ENCODE measurements around the gene RNF181.
A peak's percentile ranks its signal among the peaks of the same experiment; 100 is the strongest.
"Not testable (repeated sequence)": the region's sequence is repeated elsewhere in the genome, so short reads cannot be mapped to it uniquely, and the experiment has no call there.

Gene RNF181

DNA sequence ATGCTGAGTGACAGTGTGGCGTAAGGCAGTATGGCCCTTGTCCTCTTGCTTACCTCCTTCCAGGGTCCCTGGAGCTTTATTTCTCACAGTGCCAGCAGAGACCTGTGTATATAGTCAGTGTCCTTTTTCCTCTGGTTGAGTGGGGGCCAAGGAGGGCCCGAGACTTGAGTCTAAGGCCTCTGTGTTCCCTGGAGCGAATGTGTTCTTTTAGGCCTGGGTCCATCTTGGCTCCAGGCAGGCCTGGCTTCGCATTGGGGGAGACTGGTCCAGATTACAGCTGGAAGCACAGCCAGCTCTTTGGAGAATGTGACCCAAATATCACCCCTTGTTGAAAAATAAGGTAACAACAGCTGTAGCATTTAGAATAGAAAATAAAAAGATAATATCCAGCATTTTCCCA, 6.4 kb upstream of the RNF181 start:
- Histone ChIP-seq H3K4me1 (ENCODE audit: control insufficient read depth in 1 of 2, insufficient read depth in 1 of 2, low read depth in 1 of 2, low read length in 1 of 2) (peaks cover 67 to 81% of the 10 kb centered on the region in 2 experiments), H3K27ac (peak overlapping the region; percentile 79), H3K9me3 (no peaks in the 10 kb centered on the region), H3K4me3 (ENCODE audit: low read depth in 1 of 2, low read length in 1 of 2) (no peak overlapping the region), H3K36me3 (no peaks in the 10 kb centered on the region), H3K27me3 (no peaks in the 10 kb centered on the region)
- TF ChIP-seq, protein P1, sequence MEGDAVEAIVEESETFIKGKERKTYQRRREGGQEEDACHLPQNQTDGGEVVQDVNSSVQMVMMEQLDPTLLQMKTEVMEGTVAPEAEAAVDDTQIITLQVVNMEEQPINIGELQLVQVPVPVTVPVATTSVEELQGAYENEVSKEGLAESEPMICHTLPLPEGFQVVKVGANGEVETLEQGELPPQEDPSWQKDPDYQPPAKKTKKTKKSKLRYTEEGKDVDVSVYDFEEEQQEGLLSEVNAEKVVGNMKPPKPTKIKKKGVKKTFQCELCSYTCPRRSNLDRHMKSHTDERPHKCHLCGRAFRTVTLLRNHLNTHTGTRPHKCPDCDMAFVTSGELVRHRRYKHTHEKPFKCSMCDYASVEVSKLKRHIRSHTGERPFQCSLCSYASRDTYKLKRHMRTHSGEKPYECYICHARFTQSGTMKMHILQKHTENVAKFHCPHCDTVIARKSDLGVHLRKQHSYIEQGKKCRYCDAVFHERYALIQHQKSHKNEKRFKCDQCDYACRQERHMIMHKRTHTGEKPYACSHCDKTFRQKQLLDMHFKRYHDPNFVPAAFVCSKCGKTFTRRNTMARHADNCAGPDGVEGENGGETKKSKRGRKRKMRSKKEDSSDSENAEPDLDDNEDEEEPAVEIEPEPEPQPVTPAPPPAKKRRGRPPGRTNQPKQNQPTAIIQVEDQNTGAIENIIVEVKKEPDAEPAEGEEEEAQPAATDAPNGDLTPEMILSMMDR (IDR thresholded peaks at IDR 0.05) = no peak

DNA sequence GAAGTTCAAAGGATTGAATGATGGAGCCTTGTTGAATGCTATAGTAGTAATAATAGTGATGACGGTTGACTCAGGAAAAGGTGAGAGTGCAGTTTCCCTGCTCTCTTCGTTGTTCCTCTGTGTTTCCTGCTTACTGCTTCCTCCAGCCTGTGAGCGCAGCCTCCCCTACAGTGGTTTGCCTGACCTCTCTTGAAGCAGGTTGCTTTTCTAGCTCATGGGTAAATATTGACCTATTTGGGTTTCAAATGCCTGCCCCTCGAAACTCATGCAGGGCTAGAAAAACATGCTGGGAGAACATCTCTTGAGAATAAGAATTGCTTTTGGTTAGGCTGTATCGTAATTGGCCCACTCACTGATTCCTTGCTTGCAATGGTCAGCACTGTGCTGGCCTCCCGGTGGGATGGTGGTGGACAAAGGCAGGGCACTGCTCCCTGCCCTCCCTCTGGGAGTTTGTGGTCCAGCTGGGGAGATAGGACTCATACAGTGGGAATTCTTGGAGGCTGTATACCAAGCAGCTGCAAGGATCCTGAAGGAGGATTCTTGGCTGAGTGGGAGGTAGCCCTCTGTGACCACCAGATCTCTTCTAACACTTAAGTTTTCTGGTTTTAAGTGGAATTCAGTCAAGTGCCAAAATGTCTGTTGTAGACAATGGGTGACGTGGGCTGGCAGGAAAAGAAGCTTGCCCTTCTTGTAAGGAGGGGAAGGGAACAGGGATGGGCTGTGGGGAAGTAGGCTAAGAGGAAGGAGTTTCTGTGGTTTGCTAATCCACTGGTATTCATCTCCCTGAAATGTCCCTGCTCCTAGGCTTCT, 5.4 kb upstream of the RNF181 start:
- TF ChIP-seq, protein P1 (IDR thresholded peaks at IDR 0.05) = no peak

DNA sequence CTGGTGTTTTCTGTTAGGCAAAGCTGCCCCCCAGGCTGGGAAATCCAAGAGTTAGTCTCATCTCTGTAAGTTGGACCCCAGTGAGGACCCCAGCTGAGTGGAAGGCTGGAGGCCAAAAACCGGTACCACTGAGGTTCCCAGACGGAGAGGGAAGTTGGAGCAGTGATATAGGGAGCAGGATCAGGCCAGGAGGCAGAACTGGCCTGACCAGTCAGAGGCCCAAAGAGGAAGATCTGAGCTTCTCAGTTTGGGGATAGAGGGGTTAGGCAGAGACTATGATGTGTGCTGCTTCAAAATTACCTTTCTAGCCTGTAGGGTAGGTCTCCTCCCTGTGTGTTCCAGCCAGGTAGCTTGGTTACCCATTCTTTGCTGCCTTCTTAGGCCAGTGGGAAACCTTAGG, 4.6 kb upstream of the RNF181 start:
- peak overlapping the region; percentile 79 for H3K27ac ChIP-seq
- H3K27me3 ChIP-seq = no peaks in the 10 kb centered on the region
- H3K4me1 ChIP-seq (ENCODE audit: control insufficient read depth in 1 of 2, insufficient read depth in 1 of 2, low read depth in 1 of 2, low read length in 1 of 2) = peaks cover 60 to 76% of the 10 kb centered on the region in 2 experiments
- no peaks in the 10 kb centered on the region for H3K36me3 ChIP-seq
- TF ChIP-seq, protein P1 (IDR thresholded peaks at IDR 0.05) = no peak
- peak overlapping the region in 1 of 2 experiments; percentile 15 for H3K4me3 ChIP-seq (ENCODE audit: low read depth in 1 of 2, low read length in 1 of 2)
- H3K9me3 ChIP-seq = no peaks in the 10 kb centered on the region

More for the DNA sequence above, 5.4 kb upstream of the RNF181 start:
- peak overlapping the region; percentile 79 for H3K27ac ChIP-seq
- no peaks in the 10 kb centered on the region for H3K9me3 ChIP-seq
- H3K27me3 ChIP-seq = no peaks in the 10 kb centered on the region
- H3K36me3 ChIP-seq = no peaks in the 10 kb centered on the region
- peaks cover 67 to 81% of the 10 kb centered on the region in 2 experiments for H3K4me1 ChIP-seq (ENCODE audit: control insufficient read depth in 1 of 2, insufficient read depth in 1 of 2, low read depth in 1 of 2, low read length in 1 of 2)
- peak overlapping the region in 1 of 2 experiments; percentile 15 for H3K4me3 ChIP-seq (ENCODE audit: low read depth in 1 of 2, low read length in 1 of 2)

DNA sequence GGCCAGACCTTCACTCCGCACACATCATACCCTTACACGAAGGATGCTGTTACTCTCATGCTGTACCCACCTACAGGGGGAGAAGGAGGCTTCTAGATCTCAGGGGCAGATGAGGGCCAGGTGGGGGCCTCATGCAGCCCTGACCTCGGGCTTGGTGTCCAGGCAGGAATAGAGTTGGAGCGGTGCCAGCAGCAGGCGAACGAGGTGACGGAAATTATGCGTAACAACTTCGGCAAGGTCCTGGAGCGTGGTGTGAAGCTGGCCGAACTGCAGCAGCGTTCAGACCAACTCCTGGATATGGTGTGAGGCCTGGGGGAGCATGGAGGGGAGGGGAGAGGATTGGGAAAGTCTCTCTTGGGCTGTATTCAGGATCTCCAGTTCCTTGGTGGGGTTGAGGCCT, 4.0 kb upstream of the RNF181 start:
- Histone ChIP-seq H3K27me3 (no peaks in the 10 kb centered on the region), H3K4me1 (ENCODE audit: control insufficient read depth in 1 of 2, insufficient read depth in 1 of 2, low read depth in 1 of 2, low read length in 1 of 2) (peaks cover 60 to 76% of the 10 kb centered on the region in 2 experiments), H3K36me3 (peaks cover 1% of the 10 kb centered on the region), H3K27ac (peak overlapping the region; percentile 79), H3K4me3 (ENCODE audit: low read depth in 1 of 2, low read length in 1 of 2) (no peak overlapping the region), H3K9me3 (no peaks in the 10 kb centered on the region)
- TF ChIP-seq, protein P1 (IDR thresholded peaks at IDR 0.05) = no peak

DNA sequence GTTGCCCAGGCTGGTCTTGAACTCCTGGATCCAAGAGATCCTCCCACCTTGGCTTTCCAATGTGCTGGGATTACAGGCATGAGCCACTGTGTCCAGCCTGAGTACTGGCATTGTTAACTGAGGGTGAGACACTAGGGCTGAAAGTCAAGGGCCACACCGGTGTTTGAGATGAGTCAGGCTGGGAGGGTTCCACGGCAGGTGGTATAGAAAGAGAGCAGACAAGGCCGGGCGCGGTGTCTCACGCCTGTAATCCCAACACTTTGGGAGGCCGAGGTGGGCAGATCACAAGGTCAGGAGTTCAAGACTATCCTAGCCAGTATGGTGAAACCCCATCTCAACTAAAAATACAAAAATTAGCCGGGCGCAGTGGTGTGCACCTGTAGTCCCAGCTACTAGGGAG, 3.2 kb upstream of the RNF181 start:
- not testable (repeated sequence) for H3K27me3 ChIP-seq; H3K9me3 ChIP-seq; H3K27ac ChIP-seq; H3K36me3 ChIP-seq; H3K4me3 ChIP-seq (ENCODE audit: low read depth in 1 of 2, low read length in 1 of 2)
- peaks cover 60 to 76% of the 10 kb centered on the region in 2 experiments for H3K4me1 ChIP-seq (ENCODE audit: control insufficient read depth in 1 of 2, insufficient read depth in 1 of 2, low read depth in 1 of 2, low read length in 1 of 2)

DNA sequence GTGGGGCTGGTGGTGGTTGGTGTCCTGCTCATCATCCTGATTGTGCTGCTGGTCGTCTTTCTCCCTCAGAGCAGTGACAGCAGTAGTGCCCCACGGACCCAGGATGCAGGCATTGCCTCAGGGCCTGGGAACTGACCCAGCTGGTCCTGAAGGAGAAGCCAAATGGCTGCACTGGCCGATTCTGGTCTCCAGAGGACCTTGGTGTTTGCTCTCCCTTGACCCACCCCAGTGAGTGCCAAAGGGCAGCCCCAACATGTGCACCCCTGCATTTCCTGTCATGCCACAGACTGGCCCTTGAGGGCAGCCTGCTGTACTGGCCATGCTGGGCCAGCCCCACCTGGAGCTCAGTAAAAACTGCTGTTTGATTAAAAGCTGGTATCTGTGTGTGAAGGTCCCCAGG, 2.5 kb upstream of the RNF181 start:
- no peaks in the 10 kb centered on the region for H3K27me3 ChIP-seq
- H3K27ac ChIP-seq = no peak overlapping the region
- no peak overlapping the region for H3K4me3 ChIP-seq (ENCODE audit: low read depth in 1 of 2, low read length in 1 of 2)
- peaks cover 53 to 69% of the 10 kb centered on the region in 2 experiments for H3K4me1 ChIP-seq (ENCODE audit: control insufficient read depth in 1 of 2, insufficient read depth in 1 of 2, low read depth in 1 of 2, low read length in 1 of 2)
- TF ChIP-seq, protein P1 (IDR thresholded peaks at IDR 0.05) = no peak
- H3K9me3 ChIP-seq = no peaks in the 10 kb centered on the region
- H3K36me3 ChIP-seq = peaks cover 15% of the 10 kb centered on the region
